ENCODE measurements around the gene DLGAP1. TPM values are rescaled to one million over a fixed set of nuclear protein-coding genes. Genes with fewer than 3 reads are reported as not detected.

Gene DLGAP1
- total RNA-seq, 1 donor from 2014 or later = 0.05 TPM

GRCh38 chr18:3855966-3856365 lies 599.1 kb downstream of the DLGAP1 start:
- H3K27me3 Mint-ChIP-seq (ENCODE audit: unreplicated experiment) = peaks cover 11% of the 10 kb centered on the region
- no peak for DNase-seq (ENCODE audit: extremely low spot score, unreplicated experiment)
- no peak overlapping the region for H3K4me3 Mint-ChIP-seq (ENCODE audit: unreplicated experiment)
- no peak overlapping the region for H3K27ac Mint-ChIP-seq (ENCODE audit: unreplicated experiment)
- peaks cover 6% of the 10 kb centered on the region for H3K9me3 Mint-ChIP-seq (ENCODE audit: unreplicated experiment)
- no peak for TF ChIP-seq CTCF (IDR thresholded peaks at IDR 0.05)
- peaks cover 2% of the 10 kb centered on the region for H3K36me3 Mint-ChIP-seq (ENCODE audit: unreplicated experiment)
- H3K4me1 Mint-ChIP-seq (ENCODE audit: unreplicated experiment) = no peaks in the 10 kb centered on the region

- peaks cover 11% of the 10 kb centered on the region for H3K27me3 Mint-ChIP-seq (ENCODE audit: unreplicated experiment)
- no peaks in the 10 kb centered on the region for H3K4me1 Mint-ChIP-seq (ENCODE audit: unreplicated experiment)
- peaks cover 2% of the 10 kb centered on the region for H3K36me3 Mint-ChIP-seq (ENCODE audit: unreplicated experiment)
- DNase-seq (ENCODE audit: extremely low spot score, unreplicated experiment) = no peak
- no peak overlapping the region for H3K27ac Mint-ChIP-seq (ENCODE audit: unreplicated experiment)
- peaks cover 6% of the 10 kb centered on the region for H3K9me3 Mint-ChIP-seq (ENCODE audit: unreplicated experiment)
- H3K4me3 Mint-ChIP-seq (ENCODE audit: unreplicated experiment) = no peak overlapping the region
- no peak for TF ChIP-seq CTCF (IDR thresholded peaks at IDR 0.05)
Measured at GRCh38 chr18:3852321-3852720, 602.8 kb downstream of the DLGAP1 start.

- Mint-ChIP-seq H3K4me1 (ENCODE audit: unreplicated experiment) (no peaks in the 10 kb centered on the region), H3K27ac (ENCODE audit: unreplicated experiment) (no peak overlapping the region), H3K27me3 (ENCODE audit: unreplicated experiment) (peaks cover 13% of the 10 kb centered on the region), H3K9me3 (ENCODE audit: unreplicated experiment) (peaks cover 6% of the 10 kb centered on the region), H3K36me3 (ENCODE audit: unreplicated experiment) (peaks cover 2% of the 10 kb centered on the region), H3K4me3 (ENCODE audit: unreplicated experiment) (no peak overlapping the region)
- TF ChIP-seq CTCF (IDR thresholded peaks at IDR 0.05) = no peak
- no peak for DNase-seq (ENCODE audit: extremely low spot score, unreplicated experiment)
Measured at GRCh38 chr18:3851159-3851558, 603.9 kb downstream of the DLGAP1 start.

GRCh38 chr18:3848316-3848715 lies 606.8 kb downstream of the DLGAP1 start:
- DNase-seq (ENCODE audit: extremely low spot score, unreplicated experiment) = no peak
- Mint-ChIP-seq H3K27me3 (ENCODE audit: unreplicated experiment) (peaks cover 19% of the 10 kb centered on the region), H3K36me3 (ENCODE audit: unreplicated experiment) (peaks cover 2% of the 10 kb centered on the region), H3K4me1 (ENCODE audit: unreplicated experiment) (no peaks in the 10 kb centered on the region), H3K27ac (ENCODE audit: unreplicated experiment) (no peak overlapping the region), H3K4me3 (ENCODE audit: unreplicated experiment) (no peak overlapping the region), H3K9me3 (ENCODE audit: unreplicated experiment) (peaks cover 6% of the 10 kb centered on the region)
- no peak for TF ChIP-seq CTCF (IDR thresholded peaks at IDR 0.05)

- Mint-ChIP-seq H3K36me3 (ENCODE audit: unreplicated experiment) (no peaks in the 10 kb centered on the region), H3K4me3 (ENCODE audit: unreplicated experiment) (no peak overlapping the region), H3K4me1 (ENCODE audit: unreplicated experiment) (no peaks in the 10 kb centered on the region), H3K9me3 (ENCODE audit: unreplicated experiment) (no peaks in the 10 kb centered on the region), H3K27ac (ENCODE audit: unreplicated experiment) (no peak overlapping the region), H3K27me3 (ENCODE audit: unreplicated experiment) (peaks cover 20% of the 10 kb centered on the region)
- TF ChIP-seq CTCF (IDR thresholded peaks at IDR 0.05) = no peak
- no peak for DNase-seq (ENCODE audit: extremely low spot score, unreplicated experiment)
Measured at GRCh38 chr18:3845161-3845560, 609.9 kb downstream of the DLGAP1 start.
